ENCODE measurements around the gene CRYM.
"Not testable (repeated sequence)": the region's sequence is repeated elsewhere in the genome, so short reads cannot be mapped to it uniquely, and the experiment has no call there.

The CRYM gene

DNA sequence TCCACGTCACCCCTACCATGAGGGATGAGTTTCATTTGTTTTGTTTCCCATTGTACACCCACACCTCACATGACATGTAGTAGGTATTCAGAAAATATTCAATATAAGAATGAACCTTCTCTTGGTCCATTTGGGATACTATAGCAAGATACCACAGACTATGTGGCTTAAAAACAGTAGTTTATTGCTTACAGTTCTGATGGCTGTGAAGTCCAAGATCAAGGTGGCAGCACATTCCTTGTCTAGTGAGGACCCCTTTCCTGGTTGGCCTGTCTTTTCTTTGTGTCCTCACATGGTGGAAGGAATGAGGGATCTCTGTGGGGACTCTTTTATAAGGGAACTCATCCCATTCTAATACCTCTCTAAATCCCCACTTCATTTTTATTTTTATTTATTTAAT lies 36.2 kb upstream of the CRYM start:
- Histone ChIP-seq H3K36me3 (replicated peaks) (no peaks in the 10 kb centered on the region), H3K4me3 (ENCODE audit: low read depth, low read length) (no peak overlapping the region), H3K27me3 (replicated peaks) (no peaks in the 10 kb centered on the region), H3K27ac (no peak overlapping the region)
- in situ Hi-C loops (cut with HindIII; ENCODE audit: low pct_ligation_motif_present, low sequenced_read_pairs), result no loop called here
- no peak for DNase-seq
- TF ChIP-seq, protein P1, sequence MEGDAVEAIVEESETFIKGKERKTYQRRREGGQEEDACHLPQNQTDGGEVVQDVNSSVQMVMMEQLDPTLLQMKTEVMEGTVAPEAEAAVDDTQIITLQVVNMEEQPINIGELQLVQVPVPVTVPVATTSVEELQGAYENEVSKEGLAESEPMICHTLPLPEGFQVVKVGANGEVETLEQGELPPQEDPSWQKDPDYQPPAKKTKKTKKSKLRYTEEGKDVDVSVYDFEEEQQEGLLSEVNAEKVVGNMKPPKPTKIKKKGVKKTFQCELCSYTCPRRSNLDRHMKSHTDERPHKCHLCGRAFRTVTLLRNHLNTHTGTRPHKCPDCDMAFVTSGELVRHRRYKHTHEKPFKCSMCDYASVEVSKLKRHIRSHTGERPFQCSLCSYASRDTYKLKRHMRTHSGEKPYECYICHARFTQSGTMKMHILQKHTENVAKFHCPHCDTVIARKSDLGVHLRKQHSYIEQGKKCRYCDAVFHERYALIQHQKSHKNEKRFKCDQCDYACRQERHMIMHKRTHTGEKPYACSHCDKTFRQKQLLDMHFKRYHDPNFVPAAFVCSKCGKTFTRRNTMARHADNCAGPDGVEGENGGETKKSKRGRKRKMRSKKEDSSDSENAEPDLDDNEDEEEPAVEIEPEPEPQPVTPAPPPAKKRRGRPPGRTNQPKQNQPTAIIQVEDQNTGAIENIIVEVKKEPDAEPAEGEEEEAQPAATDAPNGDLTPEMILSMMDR (IDR thresholded peaks at IDR 0.05; ENCODE audit: low read depth, low read length, missing control alignments), result no peak

DNA sequence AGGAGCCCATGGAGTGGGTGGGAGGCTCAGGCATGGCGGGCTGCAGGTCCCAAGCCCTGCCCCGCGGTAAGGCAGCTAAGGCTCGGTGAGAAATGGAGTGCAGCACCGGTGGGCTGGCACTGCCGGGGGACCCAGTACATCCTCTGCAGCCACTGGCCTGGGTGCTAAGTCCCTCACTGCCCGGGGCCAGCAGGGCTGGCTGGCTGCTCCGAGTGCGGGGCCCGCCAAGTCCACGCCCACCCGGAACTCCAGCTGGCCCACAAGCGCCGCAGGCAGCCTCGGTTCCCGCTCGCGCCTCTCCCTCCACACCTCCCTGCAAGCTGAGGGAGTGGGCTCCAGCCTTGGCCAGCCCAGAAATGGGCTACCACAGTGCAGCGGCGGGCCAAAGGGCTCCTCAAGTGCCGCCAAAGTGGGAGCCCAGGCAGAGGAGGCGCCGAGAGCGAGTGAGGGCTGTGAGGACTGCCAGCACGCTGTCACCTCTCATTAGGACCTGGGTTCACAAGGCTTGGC lies 34.8 kb upstream of the CRYM start:
- DNase-seq; H3K4me3 ChIP-seq (ENCODE audit: low read depth, low read length); in situ Hi-C loops (cut with HindIII; ENCODE audit: low pct_ligation_motif_present, low sequenced_read_pairs); H3K27ac ChIP-seq; H3K36me3 ChIP-seq (replicated peaks); H3K27me3 ChIP-seq (replicated peaks): not testable (repeated sequence)

DNA sequence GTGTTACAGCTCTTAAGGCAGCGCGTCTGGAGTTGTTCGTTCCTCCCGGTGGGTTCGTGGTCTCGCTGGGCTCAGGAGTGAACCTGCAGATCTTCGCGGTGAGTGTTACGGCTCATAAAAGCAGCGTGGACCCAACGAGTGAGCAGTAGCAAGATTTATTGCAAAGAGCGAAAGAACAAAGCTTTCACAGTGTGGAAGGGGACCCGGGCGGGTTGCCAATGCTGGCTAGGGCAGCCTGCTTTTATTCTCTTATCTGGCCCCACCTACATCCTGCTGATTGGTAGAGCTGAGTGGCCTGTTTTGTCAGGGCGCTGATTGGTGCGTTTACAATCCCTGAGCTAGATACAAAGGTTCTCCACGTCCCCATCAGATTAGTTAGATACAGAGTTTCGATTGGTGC lies 34.0 kb upstream of the CRYM start:
- H3K27me3 ChIP-seq (replicated peaks); DNase-seq; H3K4me3 ChIP-seq (ENCODE audit: low read depth, low read length); H3K27ac ChIP-seq; in situ Hi-C loops (cut with HindIII; ENCODE audit: low pct_ligation_motif_present, low sequenced_read_pairs); H3K36me3 ChIP-seq (replicated peaks): not testable (repeated sequence)

GRCh38 chr16:21306712-21307111 lies 28.6 kb upstream of the CRYM start:
- in situ Hi-C loops (cut with HindIII; ENCODE audit: low pct_ligation_motif_present, low sequenced_read_pairs); H3K4me3 ChIP-seq (ENCODE audit: low read depth, low read length); DNase-seq; H3K27me3 ChIP-seq (replicated peaks); H3K36me3 ChIP-seq (replicated peaks); H3K27ac ChIP-seq: not testable (repeated sequence)

- DNase-seq, result peak; percentile 86
- TF ChIP-seq, protein P1 (IDR thresholded peaks at IDR 0.05; ENCODE audit: low read depth, low read length, missing control alignments), result no peak
- peak overlapping the region; percentile 82 for H3K4me3 ChIP-seq (ENCODE audit: low read depth, low read length)
Measured at GRCh38 chr16:21302898-21303528, 24.9 kb upstream of the CRYM start.

DNA sequence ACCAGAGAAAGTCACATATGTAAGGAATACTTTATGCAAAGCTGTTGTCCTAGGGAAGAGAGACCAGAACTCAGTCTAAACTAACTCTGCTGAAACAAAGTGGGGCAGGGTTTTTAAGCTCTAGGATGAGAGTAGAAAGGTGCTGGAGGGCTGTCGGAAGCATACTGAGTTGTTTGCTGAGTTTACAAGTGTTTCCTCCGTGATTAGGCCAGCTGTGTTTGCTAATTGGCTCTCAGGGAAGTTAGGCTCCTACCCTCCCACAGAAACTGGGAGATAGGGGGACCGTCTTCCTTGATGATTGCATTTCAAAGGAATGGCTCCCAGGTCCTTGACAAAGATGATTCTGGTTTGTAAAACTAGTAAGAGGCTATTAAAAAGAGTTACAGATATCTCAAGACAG lies 24.4 kb upstream of the CRYM start:
- in situ Hi-C loops (cut with HindIII; ENCODE audit: low pct_ligation_motif_present, low sequenced_read_pairs), result no loop called here
- DNase-seq, result no peak
- Histone ChIP-seq H3K4me3 (ENCODE audit: low read depth, low read length) (peak overlapping the region; percentile 82), H3K36me3 (replicated peaks) (no peaks in the 10 kb centered on the region), H3K27me3 (replicated peaks) (no peaks in the 10 kb centered on the region), H3K27ac (peak overlapping the region; percentile 89)
- TF ChIP-seq, protein P1 (IDR thresholded peaks at IDR 0.05; ENCODE audit: low read depth, low read length, missing control alignments), result no peak

More at GRCh38 chr16:21302898-21303528, 24.9 kb upstream of the CRYM start:
- peak overlapping the region; percentile 89 for H3K27ac ChIP-seq
- H3K36me3 ChIP-seq (replicated peaks), result no peaks in the 10 kb centered on the region
- in situ Hi-C loops (cut with HindIII; ENCODE audit: low pct_ligation_motif_present, low sequenced_read_pairs), result no loop called here
- H3K27me3 ChIP-seq (replicated peaks), result no peaks in the 10 kb centered on the region

- H3K27ac ChIP-seq, result peak overlapping the region; percentile 89
- TF ChIP-seq, protein P1 (IDR thresholded peaks at IDR 0.05; ENCODE audit: low read depth, low read length, missing control alignments), result no peak
- DNase-seq, result no peak
- H3K27me3 ChIP-seq (replicated peaks), result no peaks in the 10 kb centered on the region
- in situ Hi-C loops (cut with HindIII; ENCODE audit: low pct_ligation_motif_present, low sequenced_read_pairs), result no loop called here
- H3K4me3 ChIP-seq (ENCODE audit: low read depth, low read length), result peak overlapping the region; percentile 82
- H3K36me3 ChIP-seq (replicated peaks), result no peaks in the 10 kb centered on the region
Measured at GRCh38 chr16:21301895-21302291, 23.8 kb upstream of the CRYM start.
